Rectal smooth muscle tissue (tissue), 1 donor: ENCODE measurements around the gene TNS3.

Source experiments
- H3K27ac ChIP-seq: one replicate; pipeline ENCODE4 v1.7.0; 2013; ENCODE audit warnings: low read depth, low read length, inconsistent platforms
- H3K27me3 ChIP-seq: one replicate; pipeline ENCODE4 v1.7.0; 2013; ENCODE audit warnings: low read length; ENCODE audit not compliant: control insufficient read depth, insufficient read depth
- H3K36me3 ChIP-seq: one replicate; pipeline ENCODE4 v1.7.0; 2013; ENCODE audit warnings: low read length; ENCODE audit not compliant: control insufficient read depth, insufficient read depth
- H3K4me1 ChIP-seq: one replicate; pipeline ENCODE4 v1.7.0; 2013; ENCODE audit warnings: low read length; ENCODE audit not compliant: control insufficient read depth, insufficient read depth
- H3K4me3 ChIP-seq: one replicate; pipeline ENCODE4 v1.7.0; 2013; ENCODE audit warnings: low read length
- H3K9ac ChIP-seq: one replicate; pipeline ENCODE4 v1.7.0; 2013; ENCODE audit warnings: low read length

Gene TNS3

DNA sequence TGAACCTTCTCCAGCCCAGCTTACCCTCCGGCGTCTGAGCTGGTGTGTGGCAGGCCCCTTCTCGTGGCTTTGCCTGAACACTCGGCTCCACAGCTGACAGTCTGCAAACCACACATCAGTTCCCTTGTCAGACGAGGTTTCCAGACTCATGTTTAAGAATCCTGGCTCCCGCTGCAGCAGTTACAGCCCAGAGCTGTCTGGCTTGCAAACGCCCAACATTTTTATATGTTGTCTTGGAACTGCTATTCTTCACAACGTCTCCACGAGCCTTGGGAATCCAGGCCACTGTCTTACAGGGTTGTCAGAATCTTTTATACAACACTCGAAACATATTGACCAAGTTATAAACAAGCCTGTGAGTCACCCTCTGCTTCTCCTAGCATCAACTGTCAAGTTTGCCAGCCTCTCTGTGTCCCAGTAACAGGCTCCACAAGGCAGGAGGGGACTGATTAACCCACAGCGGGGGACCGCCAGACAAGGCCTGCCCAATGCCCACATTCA, 68.1 kb downstream of the TNS3 start:
- peaks cover 14% of the 10 kb centered on the region for H3K4me1 ChIP-seq
- no peak overlapping the region for H3K9ac ChIP-seq
- H3K4me3 ChIP-seq: no peak overlapping the region
- no peaks in the 10 kb centered on the region for H3K27me3 ChIP-seq
- peak overlapping the region; percentile 62 for H3K27ac ChIP-seq
- H3K36me3 ChIP-seq: no peaks in the 10 kb centered on the region

DNA sequence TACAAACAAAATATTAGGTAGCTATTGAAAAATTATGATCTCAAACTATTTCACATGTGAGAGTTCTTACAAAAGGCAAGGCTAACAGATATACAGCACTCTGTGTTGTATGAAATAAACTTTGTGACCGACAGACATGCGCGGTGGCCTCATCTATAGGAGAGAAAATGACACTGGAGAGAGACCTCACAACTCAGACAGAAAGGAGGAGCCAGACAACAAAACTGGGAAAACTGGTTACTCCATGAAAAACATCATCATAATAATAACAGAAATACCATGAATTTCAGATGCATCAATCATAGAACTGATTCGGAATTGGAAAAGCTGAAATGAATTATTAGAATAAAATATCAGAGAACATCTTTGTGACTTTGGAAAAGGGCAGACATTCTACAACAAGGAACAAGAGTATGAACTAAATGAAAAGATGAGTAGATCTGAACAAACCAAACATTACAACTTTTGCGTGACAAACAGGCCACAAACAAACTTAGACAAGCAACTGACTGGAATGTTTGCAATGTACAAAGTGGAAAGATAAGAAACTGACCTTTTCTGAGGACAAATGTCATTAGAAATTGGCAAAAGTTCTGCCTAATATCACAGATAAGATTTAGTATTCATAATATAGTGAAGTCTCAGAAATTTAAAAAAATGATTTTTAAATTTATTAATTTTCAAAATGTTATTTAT, 69.3 kb downstream of the TNS3 start:
- H3K9ac ChIP-seq: no peak overlapping the region
- no peaks in the 10 kb centered on the region for H3K27me3 ChIP-seq
- no peak overlapping the region for H3K4me3 ChIP-seq
- no peaks in the 10 kb centered on the region for H3K36me3 ChIP-seq
- no peak overlapping the region for H3K27ac ChIP-seq
- H3K4me1 ChIP-seq: peaks cover 14% of the 10 kb centered on the region

DNA sequence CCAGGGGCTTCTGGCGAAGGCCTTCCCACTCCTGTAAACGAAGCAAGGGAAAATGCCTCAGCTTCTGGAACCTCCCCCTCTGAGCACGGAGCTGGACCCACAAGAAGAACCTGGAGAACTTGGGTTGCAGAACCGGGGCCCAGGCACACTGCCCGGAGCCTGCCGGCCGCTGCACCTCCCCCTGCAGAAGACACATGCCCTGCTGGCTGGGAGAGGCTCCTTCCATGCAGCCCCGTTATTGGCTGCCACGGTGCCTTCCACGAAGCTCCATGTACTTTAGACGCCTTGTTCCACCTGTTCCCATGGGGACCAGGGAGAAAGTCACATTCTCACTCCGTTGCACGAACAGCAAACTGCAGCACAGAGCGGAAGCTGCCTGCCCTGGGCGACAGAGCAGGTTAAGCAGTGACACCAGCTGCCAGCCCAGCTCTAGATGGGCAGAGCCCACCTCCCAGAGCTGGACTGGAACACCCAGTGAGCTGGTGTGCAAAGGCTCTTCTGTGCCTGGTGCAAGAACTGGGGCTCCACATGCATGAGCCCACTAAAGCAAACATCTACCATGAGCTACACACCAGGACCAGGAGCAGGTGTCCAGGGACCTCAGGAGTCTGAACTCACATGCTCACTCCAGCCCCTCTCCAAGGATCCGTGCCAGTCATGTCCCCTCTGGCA, 70.1 kb downstream of the TNS3 start:
- Histone ChIP-seq H3K4me1 (peaks cover 14% of the 10 kb centered on the region), H3K27me3 (no peaks in the 10 kb centered on the region), H3K27ac (no peak overlapping the region), H3K9ac (no peak overlapping the region), H3K4me3 (no peak overlapping the region), H3K36me3 (no peaks in the 10 kb centered on the region)

DNA sequence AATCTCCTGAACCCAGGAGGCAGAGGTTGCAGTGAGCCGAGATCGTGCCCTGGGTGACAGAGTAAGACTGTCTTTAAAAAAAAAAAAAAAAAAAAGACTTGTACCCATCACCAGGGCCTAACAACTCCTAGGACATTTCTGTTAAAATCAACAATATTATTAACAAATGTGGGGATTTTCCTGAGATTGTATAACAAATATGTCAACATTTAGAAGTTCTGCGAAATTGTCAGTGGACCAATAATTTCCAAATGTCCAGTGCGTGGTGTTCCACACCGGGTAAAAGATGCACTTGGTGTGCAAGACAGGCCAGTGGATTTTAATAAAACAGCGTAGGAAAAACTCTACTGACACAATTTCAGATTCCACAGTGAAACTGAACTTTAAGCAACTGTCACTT, 71.1 kb downstream of the TNS3 start:
- H3K4me3 ChIP-seq: no peak overlapping the region
- no peaks in the 10 kb centered on the region for H3K27me3 ChIP-seq
- no peak overlapping the region for H3K27ac ChIP-seq
- peaks cover 14% of the 10 kb centered on the region for H3K4me1 ChIP-seq
- H3K36me3 ChIP-seq: no peaks in the 10 kb centered on the region
- H3K9ac ChIP-seq: no peak overlapping the region

DNA sequence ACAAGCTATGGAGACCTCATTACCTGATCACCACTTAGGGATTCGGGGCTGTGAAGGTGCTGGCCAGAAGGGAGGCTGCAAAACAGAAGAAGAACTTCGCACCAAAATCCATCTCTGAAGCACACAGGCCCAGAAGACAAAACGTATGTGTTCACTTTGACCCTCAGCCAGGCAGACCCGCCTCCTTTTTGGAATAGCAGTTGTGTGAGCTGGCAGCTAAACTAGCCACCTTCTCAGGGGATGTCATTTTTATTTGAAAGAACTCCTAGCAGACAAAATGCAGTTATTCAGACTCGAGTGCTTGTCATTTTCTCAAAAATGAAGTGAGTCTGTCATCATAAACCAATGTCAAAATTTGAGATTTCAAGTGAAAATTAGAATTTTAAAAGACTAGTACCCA, 71.7 kb downstream of the TNS3 start:
- Histone ChIP-seq H3K27me3 (no peaks in the 10 kb centered on the region), H3K4me1 (peaks cover 14% of the 10 kb centered on the region), H3K36me3 (no peaks in the 10 kb centered on the region), H3K9ac (no peak overlapping the region), H3K27ac (no peak overlapping the region), H3K4me3 (no peak overlapping the region)

DNA sequence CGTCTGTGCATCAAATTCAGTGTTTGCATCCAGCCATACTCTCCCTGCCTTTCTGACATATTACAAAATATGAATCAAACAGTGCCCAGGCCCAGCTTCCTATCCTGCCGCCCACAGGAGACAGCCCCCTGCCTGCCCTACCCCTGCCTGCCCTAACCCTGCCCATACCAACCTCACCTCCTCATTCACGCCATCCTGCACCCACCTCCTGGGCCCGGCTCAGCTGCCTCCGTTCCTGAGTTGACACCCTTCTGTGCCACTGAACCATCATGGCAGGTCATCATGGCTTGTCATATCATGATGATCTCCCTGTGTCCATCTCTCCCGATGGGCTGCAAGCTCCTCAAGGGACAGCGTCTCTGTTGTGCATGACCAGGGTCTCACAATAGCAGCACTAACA, 72.3 kb downstream of the TNS3 start:
- Histone ChIP-seq H3K27ac (no peak overlapping the region), H3K27me3 (no peaks in the 10 kb centered on the region), H3K9ac (no peak overlapping the region), H3K36me3 (no peaks in the 10 kb centered on the region), H3K4me3 (no peak overlapping the region), H3K4me1 (peaks cover 13% of the 10 kb centered on the region)

DNA sequence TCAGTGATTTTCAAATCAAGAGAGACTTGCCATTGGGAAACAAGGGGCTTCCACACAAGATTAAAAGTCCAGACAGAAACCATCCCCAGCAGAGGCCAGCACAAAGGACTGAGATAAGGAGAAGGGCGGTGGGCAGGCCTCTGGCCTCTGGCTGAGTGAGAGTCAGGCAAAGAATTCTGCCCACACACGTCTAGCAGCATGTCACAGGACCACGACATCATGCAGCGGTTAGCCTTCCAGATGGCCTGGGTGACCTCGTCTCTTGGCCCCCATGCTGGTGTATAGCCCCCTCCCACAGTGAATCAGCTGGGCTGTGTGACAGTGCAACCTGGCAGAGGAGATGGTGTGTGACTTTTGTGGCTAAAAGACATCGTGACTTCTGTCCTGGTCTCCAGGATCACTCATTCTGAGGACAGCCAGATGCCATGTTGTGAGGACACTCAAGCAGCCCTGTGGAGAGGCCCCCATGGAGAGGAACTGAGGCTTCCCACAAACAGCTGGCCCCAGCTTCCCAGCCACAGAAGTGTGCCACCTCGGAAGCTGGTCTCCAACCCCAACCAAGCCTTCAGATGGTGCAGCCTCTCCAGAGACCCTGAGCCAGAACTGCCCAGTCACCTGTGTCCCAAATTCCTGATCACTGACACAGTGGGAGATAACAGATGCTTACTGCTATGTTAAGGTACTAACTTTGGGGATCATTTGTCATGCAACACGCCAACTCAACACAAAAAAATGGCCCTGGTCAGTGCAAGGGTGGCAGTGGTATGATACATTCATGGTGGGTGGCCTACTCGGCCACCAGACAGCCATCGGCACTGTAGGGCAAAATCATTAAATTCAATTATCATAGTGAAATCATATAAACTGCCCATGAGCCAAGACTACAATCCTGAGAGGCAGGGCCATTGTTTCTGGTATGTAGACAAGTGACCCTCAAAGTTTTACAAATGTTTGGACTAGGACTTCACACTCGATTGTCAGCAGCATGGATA, 73.2 kb downstream of the TNS3 start:
- H3K4me1 ChIP-seq: peaks cover 6% of the 10 kb centered on the region
- no peak overlapping the region for H3K4me3 ChIP-seq
- no peaks in the 10 kb centered on the region for H3K27me3 ChIP-seq
- no peak overlapping the region for H3K27ac ChIP-seq
- no peaks in the 10 kb centered on the region for H3K36me3 ChIP-seq
- no peak overlapping the region for H3K9ac ChIP-seq

DNA sequence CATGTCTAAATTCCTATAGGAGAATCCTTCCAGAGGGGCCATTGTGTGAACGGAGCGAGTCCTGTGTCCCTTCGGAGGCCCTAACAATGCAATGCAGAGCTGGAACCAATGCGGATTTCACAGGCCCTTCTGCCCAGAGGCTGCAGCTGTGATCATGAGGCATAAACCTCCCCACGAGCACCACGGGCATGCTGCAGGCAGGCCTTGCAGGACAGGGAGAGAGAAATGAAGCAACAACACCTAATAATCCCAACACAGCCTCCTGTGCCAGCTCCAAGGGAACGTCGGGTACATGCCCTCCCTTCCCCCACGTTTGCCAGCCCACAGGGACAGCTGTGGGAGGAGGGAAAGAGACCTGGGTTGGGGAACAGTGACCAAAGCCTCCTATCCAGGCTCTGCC, 74.4 kb downstream of the TNS3 start:
- H3K36me3 ChIP-seq: no peaks in the 10 kb centered on the region
- H3K27ac ChIP-seq: no peak overlapping the region
- H3K4me3 ChIP-seq: no peak overlapping the region
- H3K27me3 ChIP-seq: no peaks in the 10 kb centered on the region
- H3K4me1 ChIP-seq: no peaks in the 10 kb centered on the region
- H3K9ac ChIP-seq: no peak overlapping the region

DNA sequence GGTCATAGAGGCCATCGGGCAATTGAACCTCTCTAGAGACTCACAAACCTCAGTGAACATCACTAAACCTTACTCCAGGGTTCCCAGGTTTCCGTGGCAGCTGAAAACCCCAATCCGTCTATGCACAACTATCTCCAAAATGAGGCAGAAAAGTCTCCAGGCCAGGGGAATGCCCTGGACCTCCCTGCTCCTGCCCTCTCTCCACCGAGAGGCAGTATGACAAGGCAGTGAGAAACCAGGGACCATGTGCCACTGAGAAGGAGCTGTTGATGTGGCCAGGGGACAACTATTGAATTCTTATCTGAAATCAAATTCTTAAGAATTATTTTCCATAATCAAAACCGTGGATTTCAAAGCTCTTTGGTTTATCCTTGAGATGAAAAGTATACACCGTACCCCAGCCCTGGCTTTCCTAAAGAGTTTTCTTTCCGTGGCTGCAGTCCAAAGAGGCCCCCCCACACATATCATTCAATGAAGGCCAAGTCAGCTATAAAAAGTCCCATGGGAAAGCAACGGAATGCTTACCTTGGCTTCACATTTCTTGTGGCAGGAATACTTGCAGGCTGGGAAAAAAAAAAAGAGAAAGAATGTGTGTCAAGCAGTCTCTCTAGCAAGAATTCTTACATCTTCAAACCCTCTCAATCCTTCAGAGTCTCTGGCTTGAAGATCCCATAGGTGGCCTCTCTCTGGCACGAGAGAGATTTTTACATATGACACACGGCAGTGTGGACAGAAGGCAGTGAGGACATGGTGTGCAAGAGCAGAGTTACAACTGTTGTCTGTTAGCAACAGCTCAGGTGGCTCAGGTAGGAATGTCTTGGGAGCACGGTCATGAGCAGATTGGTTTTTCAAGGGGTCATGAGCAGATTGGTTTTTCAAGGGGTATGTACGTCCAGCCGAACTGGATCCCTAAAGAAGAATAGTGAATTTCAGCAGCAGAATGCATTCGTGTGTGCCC, 75.2 kb downstream of the TNS3 start:
- no peaks in the 10 kb centered on the region for H3K4me1 ChIP-seq
- no peak overlapping the region for H3K4me3 ChIP-seq
- H3K27ac ChIP-seq: no peak overlapping the region
- no peaks in the 10 kb centered on the region for H3K36me3 ChIP-seq
- H3K9ac ChIP-seq: no peak overlapping the region
- no peaks in the 10 kb centered on the region for H3K27me3 ChIP-seq

DNA sequence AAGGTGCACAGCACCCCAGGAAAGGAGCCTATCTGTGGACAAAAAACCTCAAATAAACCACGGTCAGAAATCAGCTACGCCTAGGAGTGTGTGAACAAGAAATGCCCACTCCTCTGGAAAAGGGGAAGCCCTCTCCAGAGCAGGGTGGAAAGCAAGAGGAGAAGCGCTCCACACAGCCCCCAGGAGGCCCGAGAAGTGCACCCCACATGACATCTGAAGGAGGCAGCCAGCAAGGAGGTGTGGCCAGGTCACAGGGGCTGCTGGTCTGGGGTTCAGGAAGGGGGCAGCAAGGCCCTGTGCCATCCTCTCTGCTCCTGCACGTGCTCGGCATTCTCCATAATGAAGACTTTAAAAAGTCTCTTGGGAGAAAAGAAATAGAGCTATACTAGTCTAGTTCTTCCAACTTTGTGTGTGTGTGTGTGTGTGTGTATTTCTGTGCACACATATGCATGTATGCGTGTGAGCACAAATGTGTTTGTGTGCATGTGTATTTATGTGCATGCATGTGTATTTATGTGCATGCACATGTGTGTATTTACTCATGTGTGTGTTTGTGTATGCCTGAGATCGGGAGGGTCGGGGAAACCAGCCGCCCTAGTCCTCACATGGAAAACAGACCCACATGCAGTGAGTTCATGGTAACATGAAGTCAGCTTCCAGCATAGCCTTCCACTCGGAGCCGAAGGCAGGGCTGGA, 76.5 kb downstream of the TNS3 start:
- Histone ChIP-seq H3K4me1 (peaks cover 4% of the 10 kb centered on the region), H3K9ac (no peak overlapping the region), H3K27me3 (no peaks in the 10 kb centered on the region), H3K4me3 (no peak overlapping the region), H3K27ac (no peak overlapping the region), H3K36me3 (no peaks in the 10 kb centered on the region)

DNA sequence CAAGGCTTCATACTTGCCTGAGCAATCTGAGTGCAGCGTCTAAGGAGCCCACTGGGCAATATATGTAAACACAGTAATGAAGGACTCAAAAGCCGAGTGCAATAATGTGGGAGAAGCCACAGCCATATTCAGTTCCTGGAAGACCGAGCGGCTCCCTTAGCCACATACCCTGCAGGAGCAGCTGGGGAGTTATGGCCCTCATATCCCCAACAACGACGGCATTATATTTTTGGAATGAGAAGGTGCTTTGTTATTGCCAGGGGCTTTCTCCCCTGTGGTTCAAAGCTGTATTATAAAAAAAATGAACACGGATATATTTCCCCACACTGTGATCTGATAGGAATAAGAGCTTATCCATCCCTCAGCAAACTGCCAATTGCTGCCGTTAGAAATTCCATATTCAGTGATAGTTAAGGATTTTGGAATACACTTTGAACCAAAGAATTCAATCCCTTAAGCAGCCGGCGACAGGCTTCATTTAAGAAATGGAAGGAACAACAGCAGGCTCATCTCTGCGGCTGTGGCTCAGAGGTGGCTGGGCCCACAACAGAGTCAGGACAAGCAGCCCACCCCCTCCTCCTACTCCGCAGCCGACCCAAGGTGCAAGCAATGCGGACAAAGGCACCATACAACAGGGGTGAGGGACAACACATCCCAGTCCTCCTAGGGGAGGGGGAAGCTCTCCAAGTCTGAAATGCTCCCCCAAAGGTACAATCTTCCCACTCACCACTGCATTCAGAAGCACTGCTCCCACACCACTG, 77.2 kb downstream of the TNS3 start:
- no peaks in the 10 kb centered on the region for H3K36me3 ChIP-seq
- H3K9ac ChIP-seq: no peak overlapping the region
- H3K27ac ChIP-seq: no peak overlapping the region

More for the DNA sequence above, 77.2 kb downstream of the TNS3 start:
- H3K27me3 ChIP-seq: no peaks in the 10 kb centered on the region
- peaks cover 4% of the 10 kb centered on the region for H3K4me1 ChIP-seq
- no peak overlapping the region for H3K4me3 ChIP-seq
